Eye (tissue), 1 donor: ENCODE results near the gene NACC2.

Experiments used
- DNase-seq: peaks from one replicate; pipeline ENCODE4 v3.0.0-alpha.2; 2015

The NACC2 gene

GRCh38 chr9:136054798-136055714, 40.0 kb downstream of the NACC2 start:
- DNase-seq, result no peak

- DNase-seq, result no peak
Observed at GRCh38 chr9:136054146-136054545, 40.9 kb downstream of the NACC2 start.

- no peak for DNase-seq
Observed at GRCh38 chr9:136053757-136054142, 41.3 kb downstream of the NACC2 start.

GRCh38 chr9:136052991-136053756, 41.9 kb downstream of the NACC2 start:
- DNase-seq, result peak; percentile 39

GRCh38 chr9:136052472-136052880, 42.6 kb downstream of the NACC2 start:
- DNase-seq, result peak; percentile 39

- peak; percentile 88 for DNase-seq
Observed at GRCh38 chr9:136051837-136052471, 43.1 kb downstream of the NACC2 start.

- no peak for DNase-seq
Observed at GRCh38 chr9:136051453-136051836, 43.6 kb downstream of the NACC2 start.

GRCh38 chr9:136050701-136051452, 44.2 kb downstream of the NACC2 start:
- DNase-seq, result peak; percentile 71

GRCh38 chr9:136050266-136050700, 44.8 kb downstream of the NACC2 start:
- peak; percentile 55 for DNase-seq

GRCh38 chr9:136049491-136050265, 45.4 kb downstream of the NACC2 start:
- no peak for DNase-seq

- DNase-seq, result no peak
Observed at GRCh38 chr9:136048560-136049411, 46.3 kb downstream of the NACC2 start.

GRCh38 chr9:136047775-136048559, 47.1 kb downstream of the NACC2 start:
- no peak for DNase-seq

- DNase-seq, result no peak
Observed at GRCh38 chr9:136047076-136047774, 47.9 kb downstream of the NACC2 start.

- DNase-seq, result no peak
Observed at GRCh38 chr9:136046554-136046920, 48.6 kb downstream of the NACC2 start.

- DNase-seq, result no peak
Observed at GRCh38 chr9:136045595-136046553, 49.2 kb downstream of the NACC2 start.

GRCh38 chr9:136044971-136045594, 50.0 kb downstream of the NACC2 start:
- DNase-seq, result no peak

GRCh38 chr9:136044207-136044970, 50.7 kb downstream of the NACC2 start:
- no peak for DNase-seq
